Activated T-cell treated with anti-CD3 and anti-CD28 coated beads, Interleukin-2, amount 50 U/mL, for 72 hours (primary cell): ENCODE data around the gene PROZ. TPM values are rescaled to one million over a fixed set of nuclear protein-coding genes. Genes with fewer than 3 reads are reported as not detected.

Source experiments
- ATAC-seq, 2 donors: fragments of 150-1000 bp; cut with Tn5 transposase; replicated peaks in 1 of 2; 2 replicates each; pipeline ENCODE4 v1.10.0; 2021; ENCODE audit warnings: moderate library complexity in 2 of 2, mild to moderate bottlenecking in 1 of 2
- DNase-seq, 2 donors: peaks; one replicate each; pipeline ENCODE4 v3.0.0; 2021 to 2022; ENCODE audit warnings: mixed read lengths in 1 of 2
- H3K27ac Mint-ChIP-seq: one replicate; pipeline ENCODE4 v1.8.0; 2022; ENCODE audit warnings: mild to moderate bottlenecking, moderate library complexity, mixed read lengths
- H3K27me3 Mint-ChIP-seq: one replicate; pipeline ENCODE4 v1.8.0; 2022; ENCODE audit warnings: low read depth, mixed read lengths
- H3K36me3 Mint-ChIP-seq, 2 donors: one replicate each; pipeline ENCODE4 v1.8.0; 2022; ENCODE audit warnings: mixed read lengths in 2 of 2, mild to moderate bottlenecking in 1 of 2; ENCODE audit not compliant: insufficient read depth in 2 of 2
- H3K4me1 Mint-ChIP-seq: one replicate; pipeline ENCODE4 v1.8.0; 2022; ENCODE audit warnings: low read depth, mixed read lengths
- H3K4me3 Mint-ChIP-seq, 2 donors: one replicate each; pipeline ENCODE4 v1.8.0; 2022; ENCODE audit warnings: mild to moderate bottlenecking in 2 of 2, mixed read lengths in 2 of 2, moderate library complexity in 2 of 2
- H3K9me3 Mint-ChIP-seq, 2 donors: one replicate each; pipeline ENCODE4 v1.8.0; 2022; ENCODE audit warnings: mixed read lengths in 2 of 2
- total RNA-seq, 2 donors: library from RNA; stranded (reverse); gene quantifications; one replicate each; pipeline ENCODE4 v1.2.3, GENCODE V29; 2022

PROZ gene
- total RNA-seq, 2 donors from 2014 or later: not detected

GRCh38 chr13:113207890-113208420 lies 49.5 kb downstream of the PROZ start:
- peaks cover 5 to 17% of the 10 kb centered on the region in 2 donors for H3K36me3 Mint-ChIP-seq
- no peak for DNase-seq
- no peaks in the 10 kb centered on the region for H3K9me3 Mint-ChIP-seq
- H3K4me1 Mint-ChIP-seq: peaks cover 71% of the 10 kb centered on the region
- H3K27ac Mint-ChIP-seq: peak overlapping the region; percentile 79
- H3K27me3 Mint-ChIP-seq: no peaks in the 10 kb centered on the region
- ATAC-seq: peak; percentile 1 to 10
- peak overlapping the region; percentile 91 to 93 for H3K4me3 Mint-ChIP-seq

- peak; percentile 92 to 95 for DNase-seq
- Mint-ChIP-seq H3K36me3 (peaks cover 5 to 17% of the 10 kb centered on the region in 2 donors), H3K4me1 (peaks cover 64% of the 10 kb centered on the region), H3K4me3 (peak within 1 kb of the TSS; percentile 91 to 93), H3K27me3 (no peaks in the 10 kb centered on the region), H3K9me3 (no peaks in the 10 kb centered on the region), H3K27ac (peak within 1 kb of the TSS; percentile 79)
- ATAC-seq: peak; percentile 80 to 82
Measured at GRCh38 chr13:113208421-113209335, 50.2 kb downstream of the PROZ start, which contains the start of gene PCID2. Gene PCID2, minus strand, starts transcription at chr13:113208669. Its CDS starts 35 bp downstream, at chr13:113208634.

- Mint-ChIP-seq H3K4me3 (peak within 1 kb of the TSS; percentile 91 to 93), H3K27ac (peak within 1 kb of the TSS; percentile 78), H3K27me3 (no peaks in the 10 kb centered on the region), H3K36me3 (peaks cover 5 to 17% of the 10 kb centered on the region in 2 donors), H3K4me1 (peaks cover 59% of the 10 kb centered on the region), H3K9me3 (no peaks in the 10 kb centered on the region)
- ATAC-seq: peak; percentile 65 to 69
- peak; percentile 78 to 82 for DNase-seq
Measured at GRCh38 chr13:113209336-113209758, 50.9 kb downstream of the PROZ start, which contains the start of gene CUL4A. Gene CUL4A, plus strand, starts transcription at chr13:113209613. Its CDS starts 15 bp downstream, at chr13:113209628.

- no peaks in the 10 kb centered on the region for H3K27me3 Mint-ChIP-seq
- DNase-seq: peak; percentile 73
- H3K4me3 Mint-ChIP-seq: peak overlapping the region; percentile 83 to 89
- H3K9me3 Mint-ChIP-seq: no peaks in the 10 kb centered on the region
- peak; percentile 44 to 51 for ATAC-seq
- peak overlapping the region; percentile 78 for H3K27ac Mint-ChIP-seq
- H3K36me3 Mint-ChIP-seq: peaks cover 5 to 16% of the 10 kb centered on the region in 2 donors
- H3K4me1 Mint-ChIP-seq: peaks cover 56% of the 10 kb centered on the region
Measured at GRCh38 chr13:113209759-113210421, 51.4 kb downstream of the PROZ start.

- H3K4me1 Mint-ChIP-seq: peaks cover 47% of the 10 kb centered on the region
- H3K9me3 Mint-ChIP-seq: no peaks in the 10 kb centered on the region
- DNase-seq (no peak), ATAC-seq (no peak)
- H3K4me3 Mint-ChIP-seq: peak overlapping the region; percentile 83 to 89
- no peak overlapping the region for H3K27ac Mint-ChIP-seq
- H3K36me3 Mint-ChIP-seq: peaks cover 3 to 15% of the 10 kb centered on the region in 2 donors
- no peaks in the 10 kb centered on the region for H3K27me3 Mint-ChIP-seq
Measured at GRCh38 chr13:113210833-113211232, 52.4 kb downstream of the PROZ start.

GRCh38 chr13:113211774-113212173 lies 53.3 kb downstream of the PROZ start:
- Mint-ChIP-seq H3K4me1 (peaks cover 38% of the 10 kb centered on the region), H3K9me3 (no peaks in the 10 kb centered on the region), H3K36me3 (peaks cover 3 to 15% of the 10 kb centered on the region in 2 donors), H3K4me3 (peak overlapping the region; percentile 41 to 83), H3K27ac (peak overlapping the region; percentile 55), H3K27me3 (no peaks in the 10 kb centered on the region)
- peak in 1 of 2 donors; percentile 18 for DNase-seq
- no peak for ATAC-seq

- peaks cover 3 to 14% of the 10 kb centered on the region in 2 donors for H3K36me3 Mint-ChIP-seq
- peaks cover 13% of the 10 kb centered on the region for H3K4me1 Mint-ChIP-seq
- peak overlapping the region; percentile 64 for H3K27ac Mint-ChIP-seq
- H3K9me3 Mint-ChIP-seq: no peaks in the 10 kb centered on the region
- DNase-seq: no peak
- no peak overlapping the region for H3K4me3 Mint-ChIP-seq
- ATAC-seq: peak in 1 of 2 donors; percentile 37
- H3K27me3 Mint-ChIP-seq: no peaks in the 10 kb centered on the region
Measured at GRCh38 chr13:113216254-113217048, 58.0 kb downstream of the PROZ start.

- no peak overlapping the region for H3K4me3 Mint-ChIP-seq
- ATAC-seq: no peak
- peaks cover 7% of the 10 kb centered on the region for H3K4me1 Mint-ChIP-seq
- no peaks in the 10 kb centered on the region for H3K9me3 Mint-ChIP-seq
- H3K27ac Mint-ChIP-seq: no peak overlapping the region
- no peak for DNase-seq
- no peaks in the 10 kb centered on the region for H3K27me3 Mint-ChIP-seq
- H3K36me3 Mint-ChIP-seq: peaks cover 2 to 16% of the 10 kb centered on the region in 2 donors
Measured at GRCh38 chr13:113218586-113218985, 60.1 kb downstream of the PROZ start.

- Mint-ChIP-seq H3K36me3 (peaks cover 2 to 21% of the 10 kb centered on the region in 2 donors), H3K27ac (peak overlapping the region; percentile 1), H3K4me3 (no peak overlapping the region), H3K9me3 (no peaks in the 10 kb centered on the region), H3K27me3 (no peaks in the 10 kb centered on the region), H3K4me1 (peaks cover 7% of the 10 kb centered on the region)
- DNase-seq: no peak
- no peak for ATAC-seq
Measured at GRCh38 chr13:113219256-113219940, 61.0 kb downstream of the PROZ start.

GRCh38 chr13:113220141-113220598 lies 61.7 kb downstream of the PROZ start:
- Mint-ChIP-seq H3K4me3 (no peak overlapping the region), H3K4me1 (peaks cover 7% of the 10 kb centered on the region), H3K36me3 (peaks cover 2 to 25% of the 10 kb centered on the region in 2 donors), H3K9me3 (no peaks in the 10 kb centered on the region), H3K27ac (no peak overlapping the region), H3K27me3 (no peaks in the 10 kb centered on the region)
- ATAC-seq: no peak
- DNase-seq: no peak

GRCh38 chr13:113220877-113221276 lies 62.4 kb downstream of the PROZ start:
- H3K36me3 Mint-ChIP-seq: peaks cover 2 to 25% of the 10 kb centered on the region in 2 donors
- ATAC-seq: no peak
- no peak for DNase-seq

More at GRCh38 chr13:113220877-113221276, 62.4 kb downstream of the PROZ start:
- Mint-ChIP-seq H3K4me3 (no peak overlapping the region), H3K27ac (no peak overlapping the region), H3K4me1 (peaks cover 7% of the 10 kb centered on the region), H3K27me3 (no peaks in the 10 kb centered on the region), H3K9me3 (no peaks in the 10 kb centered on the region)
